ENCODE measurements around the gene GPR65. TPM values are rescaled to one million over a fixed set of nuclear protein-coding genes. Genes with fewer than 3 reads are reported as not detected.

The GPR65 gene, protein sequence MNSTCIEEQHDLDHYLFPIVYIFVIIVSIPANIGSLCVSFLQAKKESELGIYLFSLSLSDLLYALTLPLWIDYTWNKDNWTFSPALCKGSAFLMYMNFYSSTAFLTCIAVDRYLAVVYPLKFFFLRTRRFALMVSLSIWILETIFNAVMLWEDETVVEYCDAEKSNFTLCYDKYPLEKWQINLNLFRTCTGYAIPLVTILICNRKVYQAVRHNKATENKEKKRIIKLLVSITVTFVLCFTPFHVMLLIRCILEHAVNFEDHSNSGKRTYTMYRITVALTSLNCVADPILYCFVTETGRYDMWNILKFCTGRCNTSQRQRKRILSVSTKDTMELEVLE
- total RNA-seq (10 to 100 TPM; 11.4 TPM), polyA plus RNA-seq (10 to 100 TPM; 12.0 to 27.3 (median 14.9) TPM), total RNA-seq (15.5 to 30.1 (median 17.5) reads per million in 6 experiments)

DNA sequence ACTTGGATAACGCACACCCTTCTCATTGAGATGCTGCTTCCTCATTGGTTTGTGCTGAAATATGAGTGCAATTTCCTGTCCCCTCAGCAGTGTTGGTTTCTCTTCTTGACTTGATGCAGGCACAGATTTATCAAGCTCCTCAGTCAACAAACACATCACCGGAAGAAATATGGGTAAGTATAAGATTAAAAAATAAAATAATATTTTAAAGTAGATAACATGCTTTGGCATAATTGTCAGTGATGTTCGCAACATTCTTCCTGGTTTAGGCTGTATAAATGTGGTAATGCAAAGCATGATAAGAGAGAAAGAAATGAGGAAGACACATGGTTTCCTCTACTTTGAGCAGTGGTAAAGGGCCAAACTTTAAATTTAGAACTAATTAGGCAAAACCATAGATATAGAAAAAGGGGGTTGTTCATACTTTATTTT, at the start of gene GPR65:
GPR65 (plus strand) TSS at position 86 of the 432 bp plus-strand sequence. CDS start 5,713 bp downstream, outside the sequence.
- peaks cover 0 to 7% (median 1%) of the 10 kb centered on the region in 3 donors for H3K36me3 Mint-ChIP-seq
- H3K27me3 Mint-ChIP-seq: no peaks in the 10 kb centered on the region
- POLR2A ChIA-PET: interaction anchor here (0.9 to 6.8 kb wide), 4 partner anchors 10 to 25 kb away, joined by 3 to 125 read pairs (median 8); partner anchors contain the start of gene GALC
- H3K9me3 Mint-ChIP-seq: no peaks in the 10 kb centered on the region
- ATAC-seq (peak; percentile 57 to 64), DNase-seq (peak in 8 of 10 donors; percentile 25 to 77 (median 66))
- H3K27ac Mint-ChIP-seq: peak within 1 kb of the TSS; percentile 80 to 99 (median 96)
- peak within 1 kb of the TSS; percentile 85 to 98 (median 94) for H3K4me3 Mint-ChIP-seq
- H3K4me1 Mint-ChIP-seq: peaks cover 37 to 76% (median 63%) of the 10 kb centered on the region in 4 donors

DNA sequence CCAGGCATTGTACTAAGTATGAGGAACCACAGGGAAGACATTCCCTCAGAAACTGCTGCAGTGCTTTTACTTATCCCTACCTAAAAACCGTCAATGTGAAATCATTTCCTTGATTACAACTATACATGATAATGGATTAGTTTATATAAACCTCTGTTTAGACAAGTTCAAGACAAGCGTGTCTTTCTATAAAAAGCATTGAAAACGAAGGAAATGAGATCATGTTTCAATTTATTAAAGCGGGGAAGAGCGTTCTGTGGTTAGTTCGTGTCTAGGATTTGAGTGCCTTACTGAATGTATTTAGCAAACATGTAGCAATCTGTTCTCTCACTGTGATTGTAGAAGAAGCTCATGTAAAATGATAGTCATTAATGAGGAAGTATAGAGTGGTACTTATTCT, 49.4 kb upstream of the GPR65 start:
- H3K4me1 Mint-ChIP-seq: peaks cover 23 to 75% (median 50%) of the 10 kb centered on the region in 4 donors
- H3K27ac Mint-ChIP-seq: peak overlapping the region in 9 of 10 donors; percentile 0 to 96 (median 53)
- no peaks in the 10 kb centered on the region for H3K27me3 Mint-ChIP-seq
- H3K9me3 Mint-ChIP-seq: peaks cover 0 to 19% (median 0%) of the 10 kb centered on the region in 9 donors
- POLR2A ChIA-PET: no interaction called here
- no peak for ATAC-seq
- DNase-seq: no peak
- H3K4me3 Mint-ChIP-seq: no peak overlapping the region
- H3K36me3 Mint-ChIP-seq: peaks cover 17 to 36% (median 33%) of the 10 kb centered on the region in 3 donors

DNA sequence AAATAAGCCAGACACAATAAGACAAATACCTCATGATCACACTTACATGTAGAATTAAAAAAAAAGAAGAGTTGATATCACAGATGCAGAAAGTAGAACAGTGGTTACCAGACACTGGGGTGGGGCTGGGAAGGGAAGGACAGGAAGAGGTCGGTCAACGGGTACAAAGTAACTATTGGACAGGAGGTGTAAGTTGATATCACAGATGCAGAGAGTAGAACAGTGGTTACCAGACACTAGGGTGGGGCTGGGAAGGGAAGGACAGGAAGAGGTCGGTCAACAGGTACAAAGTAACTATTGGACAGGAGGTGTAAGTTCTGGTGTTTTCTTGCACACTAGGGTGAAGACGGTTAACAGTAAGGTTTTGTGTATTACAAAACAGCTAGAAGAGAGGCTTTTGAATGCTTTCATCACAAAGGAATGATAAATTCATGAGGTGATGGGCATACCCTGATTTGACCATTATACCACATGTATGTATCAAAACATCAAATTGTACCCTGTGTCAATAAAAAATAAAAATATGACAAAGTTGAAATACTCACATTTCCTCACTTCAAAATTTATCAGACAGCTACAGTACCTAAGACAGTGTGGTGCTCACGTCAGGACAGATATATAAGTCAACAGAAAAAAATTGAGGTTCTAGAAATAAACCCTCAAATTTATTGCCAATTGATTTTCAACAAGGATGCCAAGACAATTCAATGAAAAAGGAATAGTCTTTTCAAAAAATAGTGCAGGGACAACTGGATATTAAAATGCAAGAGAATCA, 44.7 kb upstream of the GPR65 start:
- POLR2A ChIA-PET: no interaction called here
- H3K4me1 Mint-ChIP-seq: peaks cover 6 to 44% (median 14%) of the 10 kb centered on the region in 4 donors
- ATAC-seq: no peak
- peak overlapping the region in 9 of 10 donors; percentile 2 to 84 (median 36) for H3K27ac Mint-ChIP-seq
- peaks cover 33 to 70% (median 62%) of the 10 kb centered on the region in 3 donors for H3K36me3 Mint-ChIP-seq
- peaks cover 0 to 22% (median 0%) of the 10 kb centered on the region in 9 donors for H3K9me3 Mint-ChIP-seq
- DNase-seq: peak in 1 of 10 donors; percentile 35
- H3K27me3 Mint-ChIP-seq: no peaks in the 10 kb centered on the region
- H3K4me3 Mint-ChIP-seq: no peak overlapping the region

DNA sequence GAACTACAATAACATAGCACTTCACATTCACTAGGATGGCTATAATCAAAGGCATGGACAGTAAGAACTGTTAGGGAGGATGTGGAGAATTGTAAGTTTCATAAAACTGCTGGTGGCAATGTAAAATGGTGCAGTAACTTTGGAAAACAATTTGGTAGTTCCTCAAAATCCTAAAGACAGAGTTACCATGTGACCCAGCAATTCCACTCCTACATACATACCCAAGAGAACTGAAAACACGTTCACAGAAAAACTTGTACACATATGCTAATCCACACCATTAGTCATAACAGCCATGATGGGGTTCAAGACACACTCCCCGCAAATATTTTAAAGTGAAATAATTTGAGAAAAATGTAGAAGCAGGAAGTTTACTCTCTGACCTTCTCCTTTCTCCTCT, 43.7 kb upstream of the GPR65 start:
- Mint-ChIP-seq H3K4me3 (no peak overlapping the region), H3K27me3 (no peaks in the 10 kb centered on the region), H3K9me3 (peaks cover 0 to 22% (median 0%) of the 10 kb centered on the region in 9 donors), H3K36me3 (peaks cover 33 to 81% (median 73%) of the 10 kb centered on the region in 3 donors), H3K4me1 (peaks cover 6 to 34% (median 10%) of the 10 kb centered on the region in 4 donors), H3K27ac (peak overlapping the region in 5 of 10 donors; percentile 36 to 80 (median 48))
- DNase-seq (no peak), ATAC-seq (no peak)
- POLR2A ChIA-PET: no interaction called here

DNA sequence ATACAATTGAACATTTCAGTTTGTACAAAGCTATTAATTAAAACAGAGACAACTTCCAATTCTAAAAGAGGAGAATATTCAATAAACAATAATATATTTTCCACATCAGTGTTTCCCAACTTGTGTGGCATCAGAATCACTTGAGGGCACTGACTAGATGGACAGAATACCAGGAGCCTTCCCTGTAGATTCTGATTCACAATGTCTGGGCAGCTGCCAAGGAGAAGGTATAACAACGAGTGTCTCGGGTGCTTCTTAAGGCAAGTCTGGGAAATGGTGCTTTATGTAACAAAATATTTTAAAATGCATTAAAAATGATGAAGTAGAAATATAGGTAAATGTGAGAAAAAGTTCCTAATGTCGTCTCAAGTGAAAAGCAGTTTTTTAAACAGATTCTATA, 38.1 kb upstream of the GPR65 start:
- DNase-seq (no peak), ATAC-seq (no peak)
- peaks cover 7 to 66% (median 42%) of the 10 kb centered on the region in 3 donors for H3K36me3 Mint-ChIP-seq
- H3K4me3 Mint-ChIP-seq: no peak overlapping the region
- no peaks in the 10 kb centered on the region for H3K9me3 Mint-ChIP-seq
- H3K27me3 Mint-ChIP-seq: no peaks in the 10 kb centered on the region
- peaks cover 0 to 2% (median under 1%) of the 10 kb centered on the region in 4 donors for H3K4me1 Mint-ChIP-seq
- no peak overlapping the region for H3K27ac Mint-ChIP-seq
- POLR2A ChIA-PET: interaction anchor here (1.4 kb wide), 1 partner anchor 15 kb away, joined by 3 read pairs; no protein-coding TSS in a partner anchor

DNA sequence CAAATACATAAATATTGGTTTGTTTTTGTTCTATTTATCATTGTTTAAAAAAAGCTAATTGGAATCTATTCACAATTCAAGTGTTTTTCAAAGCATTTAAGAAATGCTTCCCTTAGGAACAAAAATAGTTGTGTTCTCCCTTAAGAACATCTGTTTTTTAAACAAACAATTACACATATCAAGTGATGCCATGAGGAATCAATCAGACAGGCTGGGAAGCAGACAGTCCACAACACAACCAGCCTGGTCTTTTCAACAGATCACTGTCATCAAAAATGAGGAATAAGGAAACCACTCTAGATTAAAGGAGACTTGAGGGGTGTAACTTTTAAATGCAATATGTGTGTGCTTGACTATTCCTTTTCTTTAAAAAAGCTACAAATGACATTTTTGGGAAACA, 37.4 kb upstream of the GPR65 start:
- no peaks in the 10 kb centered on the region for H3K9me3 Mint-ChIP-seq
- no peaks in the 10 kb centered on the region for H3K27me3 Mint-ChIP-seq
- H3K4me3 Mint-ChIP-seq: no peak overlapping the region
- peaks cover 5 to 66% (median 35%) of the 10 kb centered on the region in 3 donors for H3K36me3 Mint-ChIP-seq
- ATAC-seq (no peak), DNase-seq (no peak)
- no peak overlapping the region for H3K27ac Mint-ChIP-seq
- POLR2A ChIA-PET: interaction anchor here (1.4 kb wide), 1 partner anchor 15 kb away, joined by 3 read pairs; no protein-coding TSS in a partner anchor
- H3K4me1 Mint-ChIP-seq: peaks cover 0 to 2% (median under 1%) of the 10 kb centered on the region in 4 donors

DNA sequence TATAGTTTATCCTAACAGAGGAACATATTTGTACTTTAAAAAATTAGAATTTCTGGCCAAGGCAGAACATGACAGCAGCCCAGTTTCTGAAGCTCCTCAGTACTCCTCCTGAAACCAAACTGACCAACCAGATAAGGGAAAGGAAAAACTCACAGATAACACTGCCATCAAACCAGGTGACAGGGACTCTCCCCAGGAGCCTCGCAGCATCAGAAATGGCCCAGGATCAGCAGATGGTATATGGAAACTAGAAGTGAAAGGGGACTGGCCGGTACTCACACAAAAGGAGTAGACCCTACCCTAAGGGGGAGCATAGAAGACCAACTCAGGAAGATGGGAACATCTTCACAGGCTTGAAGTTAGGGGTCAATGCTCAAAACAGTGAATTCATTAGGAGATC, 33.9 kb upstream of the GPR65 start:
- peaks cover 0 to 2% (median under 1%) of the 10 kb centered on the region in 4 donors for H3K4me1 Mint-ChIP-seq
- no peak for ATAC-seq
- DNase-seq: no peak
- no peak overlapping the region for H3K4me3 Mint-ChIP-seq
- no peaks in the 10 kb centered on the region for H3K9me3 Mint-ChIP-seq
- POLR2A ChIA-PET: no interaction called here
- H3K27ac Mint-ChIP-seq: peak overlapping the region in 1 of 10 donors; percentile 45
- peaks cover 7 to 69% (median 33%) of the 10 kb centered on the region in 3 donors for H3K36me3 Mint-ChIP-seq
- H3K27me3 Mint-ChIP-seq: no peaks in the 10 kb centered on the region

DNA sequence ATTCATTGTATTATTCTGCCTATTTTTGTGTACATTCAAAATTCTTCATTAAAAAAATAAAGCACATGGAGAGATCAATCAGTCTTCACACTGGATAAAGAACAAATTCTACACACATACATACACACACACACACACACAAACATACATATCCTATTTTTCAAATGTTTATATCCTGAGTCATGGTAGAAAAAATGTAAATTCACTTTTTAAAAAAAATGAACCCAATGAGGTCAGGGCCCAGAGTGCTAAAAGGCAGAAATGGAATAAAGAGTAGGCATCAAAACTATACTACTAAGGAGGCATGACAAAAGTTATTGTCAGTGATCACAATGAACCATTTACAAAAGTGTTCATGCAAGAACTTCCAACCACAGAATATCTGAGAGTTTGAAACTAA, 29.3 kb upstream of the GPR65 start:
- H3K4me3 Mint-ChIP-seq: no peak overlapping the region
- POLR2A ChIA-PET: no interaction called here
- H3K27me3 Mint-ChIP-seq: no peaks in the 10 kb centered on the region
- H3K27ac Mint-ChIP-seq: no peak overlapping the region
- DNase-seq (no peak), ATAC-seq (no peak)
- H3K9me3 Mint-ChIP-seq: no peaks in the 10 kb centered on the region
- peaks cover 12 to 68% (median 40%) of the 10 kb centered on the region in 3 donors for H3K36me3 Mint-ChIP-seq
- peaks cover 0 to 3% (median 1%) of the 10 kb centered on the region in 4 donors for H3K4me1 Mint-ChIP-seq

DNA sequence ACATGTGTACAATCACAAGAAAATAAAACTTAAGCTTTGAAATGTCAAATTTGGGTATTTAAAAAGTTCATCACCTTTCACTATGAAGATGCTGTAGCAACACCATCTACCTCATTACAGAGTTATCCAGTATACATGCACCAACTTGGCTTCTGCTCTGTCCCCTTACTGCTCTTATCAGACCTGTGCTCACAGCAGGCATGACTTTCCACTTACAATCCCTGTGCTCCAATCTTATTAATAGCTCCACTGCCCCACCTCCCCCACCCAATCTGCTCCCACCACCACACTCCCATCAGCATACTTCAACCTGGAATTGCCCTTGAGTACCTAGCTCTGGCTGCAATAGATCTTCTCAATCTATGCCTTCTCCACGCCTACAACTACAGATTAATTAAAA, 25.2 kb upstream of the GPR65 start:
- DNase-seq: no peak

DNA sequence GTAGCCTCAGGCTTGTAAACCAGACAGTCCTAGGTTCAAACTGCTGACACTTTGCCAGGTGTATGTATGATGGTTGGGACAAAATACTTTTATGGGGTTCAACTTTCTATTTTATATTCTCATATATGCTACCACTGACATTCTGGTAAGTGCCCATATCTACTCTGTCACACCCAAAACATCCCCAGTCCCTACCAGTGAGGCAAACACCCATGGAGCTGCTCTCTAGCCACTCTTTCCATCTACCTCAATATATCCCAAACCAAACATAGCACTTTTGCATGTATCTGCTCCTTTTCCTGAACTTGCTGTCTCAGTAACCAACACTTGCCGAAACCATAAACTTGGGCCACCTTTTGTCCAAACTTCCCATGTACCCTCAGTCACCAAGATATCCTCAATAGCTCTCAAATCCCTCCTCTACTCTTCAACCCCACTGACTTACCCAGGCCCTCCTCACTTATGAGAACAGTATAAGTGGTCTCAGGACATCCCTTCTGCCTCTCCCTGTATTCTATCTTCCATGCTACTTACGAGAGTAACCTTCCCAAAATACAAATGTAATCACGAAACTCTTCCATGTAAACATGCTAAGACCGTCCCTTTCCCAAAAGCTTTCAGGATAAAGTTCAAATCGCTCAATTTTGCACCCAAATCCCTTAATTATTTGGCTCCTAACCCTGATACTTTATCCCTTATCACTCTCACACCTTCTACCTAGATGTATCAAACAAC, 15.5 kb upstream of the GPR65 start:
- DNase-seq (no peak), ATAC-seq (no peak)
- Mint-ChIP-seq H3K9me3 (no peaks in the 10 kb centered on the region), H3K4me3 (no peak overlapping the region), H3K27me3 (no peaks in the 10 kb centered on the region), H3K36me3 (peaks cover 0 to 16% (median 9%) of the 10 kb centered on the region in 3 donors), H3K27ac (peak overlapping the region in 7 of 10 donors; percentile 0 to 60 (median 40)), H3K4me1 (peaks cover 34 to 60% (median 51%) of the 10 kb centered on the region in 4 donors)
- POLR2A ChIA-PET: interaction anchor here (7.2 kb wide), 1 partner anchor 15 kb away, joined by 125 read pairs; the partner anchor contains the start of gene GPR65

More for the DNA sequence above, 25.2 kb upstream of the GPR65 start:
- Mint-ChIP-seq H3K9me3 (no peaks in the 10 kb centered on the region), H3K4me3 (no peak overlapping the region), H3K27me3 (no peaks in the 10 kb centered on the region), H3K36me3 (peaks cover 10 to 60% (median 53%) of the 10 kb centered on the region in 3 donors), H3K27ac (no peak overlapping the region), H3K4me1 (peaks cover 0 to 2% (median 0%) of the 10 kb centered on the region in 4 donors)
- no peak for ATAC-seq
- POLR2A ChIA-PET: no interaction called here

DNA sequence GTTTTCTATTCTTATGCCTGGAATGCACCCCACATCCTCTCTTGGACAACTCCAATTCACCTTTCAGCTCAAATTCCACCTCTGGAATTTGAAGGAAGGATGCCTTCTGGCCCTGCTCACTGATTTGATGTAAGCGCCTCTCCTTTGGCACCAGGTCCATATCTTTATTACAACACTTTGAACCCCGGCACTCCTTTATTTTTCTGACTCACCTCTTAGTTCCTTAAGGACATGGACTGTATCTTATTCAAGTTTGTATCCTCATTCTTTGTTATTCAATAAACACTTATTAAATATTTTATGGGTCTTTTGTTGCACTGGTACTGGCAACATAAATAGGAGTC, 15.0 kb upstream of the GPR65 start:
- DNase-seq (no peak), ATAC-seq (no peak)
- POLR2A ChIA-PET: interaction anchor here (7.2 kb wide), 1 partner anchor 14 kb away, joined by 125 read pairs; the partner anchor contains the start of gene GPR65
- Mint-ChIP-seq H3K27ac (peak overlapping the region in 2 of 10 donors; percentile 1 to 60), H3K36me3 (peaks cover 0 to 12% (median 5%) of the 10 kb centered on the region in 3 donors), H3K9me3 (no peaks in the 10 kb centered on the region), H3K27me3 (no peaks in the 10 kb centered on the region), H3K4me3 (no peak overlapping the region), H3K4me1 (peaks cover 38 to 66% (median 56%) of the 10 kb centered on the region in 4 donors)

DNA sequence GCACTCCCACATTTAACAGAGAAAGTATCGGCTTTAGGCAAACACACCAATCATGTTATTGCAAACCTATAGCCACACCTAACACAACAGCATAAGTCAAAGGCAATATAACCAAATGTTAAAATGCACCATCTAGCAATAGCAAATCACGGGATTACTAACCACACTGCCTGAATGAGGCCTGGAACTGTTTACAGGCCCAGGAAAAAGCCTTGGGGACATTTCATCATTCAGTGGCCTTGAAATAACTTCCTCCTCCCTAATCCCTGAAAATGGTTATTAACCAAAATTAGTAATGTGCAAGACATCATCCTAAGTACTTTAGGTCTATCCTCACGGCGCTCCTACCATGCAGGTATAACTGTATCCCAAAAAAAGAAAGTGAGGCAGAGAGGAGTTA, 14.3 kb upstream of the GPR65 start:
- H3K4me3 Mint-ChIP-seq: peak overlapping the region in 2 of 10 donors; percentile 9 to 14
- POLR2A ChIA-PET: interaction anchor here (7.2 kb wide), 1 partner anchor 14 kb away, joined by 125 read pairs; the partner anchor contains the start of gene GPR65
- no peaks in the 10 kb centered on the region for H3K9me3 Mint-ChIP-seq
- ATAC-seq: no peak
- H3K36me3 Mint-ChIP-seq: peaks cover 0 to 12% (median 3%) of the 10 kb centered on the region in 3 donors
- H3K27me3 Mint-ChIP-seq: no peaks in the 10 kb centered on the region
- peak overlapping the region in 6 of 10 donors; percentile 4 to 99 (median 50) for H3K27ac Mint-ChIP-seq
- DNase-seq: no peak
- H3K4me1 Mint-ChIP-seq: peaks cover 41 to 73% (median 64%) of the 10 kb centered on the region in 4 donors
